Measurements from ENCODE around the gene DDX24. TPM values are rescaled to one million over a fixed set of nuclear protein-coding genes. Genes with fewer than 3 reads are reported as not detected.
A peak's percentile ranks its signal among the peaks of the same experiment; 100 is the strongest.

DDX24 gene
- total RNA-seq, 1 donor from 2014 or later: 63.3 TPM

GRCh38 chr14:94115058-94115591 is 34.1 kb upstream of the DDX24 start:
- DNase-seq (ENCODE audit: low read depth in 2 of 2): peak in 1 of 2 donors; percentile 40

- DNase-seq (ENCODE audit: low read depth in 2 of 2): no peak
Observed at GRCh38 chr14:94114589-94115057, 33.6 kb upstream of the DDX24 start.

- no peak for DNase-seq (ENCODE audit: low read depth in 2 of 2)
Observed at GRCh38 chr14:94113908-94114588, 33.0 kb upstream of the DDX24 start.

GRCh38 chr14:94113490-94113889 is 32.5 kb upstream of the DDX24 start:
- DNase-seq (ENCODE audit: low read depth in 2 of 2): peak; percentile 55 to 56

GRCh38 chr14:94113073-94113472 is 32.1 kb upstream of the DDX24 start:
- no peak for DNase-seq (ENCODE audit: low read depth in 2 of 2)

GRCh38 chr14:94112513-94113063 is 31.6 kb upstream of the DDX24 start:
- DNase-seq (ENCODE audit: low read depth in 2 of 2): no peak

- DNase-seq (ENCODE audit: low read depth in 2 of 2): no peak
Observed at GRCh38 chr14:94111276-94112095, 30.5 kb upstream of the DDX24 start.

- DNase-seq (ENCODE audit: low read depth in 2 of 2): no peak
Observed at GRCh38 chr14:94110552-94111181, 29.7 kb upstream of the DDX24 start, which contains the start of gene IFI27. Gene IFI27 (plus strand): TSS chr14:94110736.

GRCh38 chr14:94109915-94110250 is 28.9 kb upstream of the DDX24 start:
- DNase-seq (ENCODE audit: low read depth in 2 of 2): no peak

- DNase-seq (ENCODE audit: low read depth in 2 of 2): no peak
Observed at GRCh38 chr14:94104731-94105130, 23.7 kb upstream of the DDX24 start.

GRCh38 chr14:94103554-94104150 is 22.6 kb upstream of the DDX24 start:
- DNase-seq (ENCODE audit: low read depth in 2 of 2): no peak

GRCh38 chr14:94102768-94103482 is 21.9 kb upstream of the DDX24 start:
- no peak for DNase-seq (ENCODE audit: low read depth in 2 of 2)

- DNase-seq (ENCODE audit: low read depth in 2 of 2): no peak
Observed at GRCh38 chr14:94101748-94102147, 20.7 kb upstream of the DDX24 start.

- no peak for DNase-seq (ENCODE audit: low read depth in 2 of 2)
Observed at GRCh38 chr14:94100847-94101246, 19.8 kb upstream of the DDX24 start.

- no peak for DNase-seq (ENCODE audit: low read depth in 2 of 2)
Observed at GRCh38 chr14:94099006-94099405, 18.0 kb upstream of the DDX24 start.

GRCh38 chr14:94098326-94098992 is 17.5 kb upstream of the DDX24 start:
- no peak for DNase-seq (ENCODE audit: low read depth in 2 of 2)

GRCh38 chr14:94097091-94097490 is 16.1 kb upstream of the DDX24 start:
- no peak for DNase-seq (ENCODE audit: low read depth in 2 of 2)

- DNase-seq (ENCODE audit: low read depth in 2 of 2): no peak
Observed at GRCh38 chr14:94093418-94093817, 12.4 kb upstream of the DDX24 start.

- DNase-seq (ENCODE audit: low read depth in 2 of 2): no peak
Observed at GRCh38 chr14:94089479-94089878, 8.5 kb upstream of the DDX24 start.

GRCh38 chr14:94088516-94088915 is 7.5 kb upstream of the DDX24 start:
- no peak for DNase-seq (ENCODE audit: low read depth in 2 of 2)
